ENCODE measurements around the gene UBE2E1.

UBE2E1 gene

DNA sequence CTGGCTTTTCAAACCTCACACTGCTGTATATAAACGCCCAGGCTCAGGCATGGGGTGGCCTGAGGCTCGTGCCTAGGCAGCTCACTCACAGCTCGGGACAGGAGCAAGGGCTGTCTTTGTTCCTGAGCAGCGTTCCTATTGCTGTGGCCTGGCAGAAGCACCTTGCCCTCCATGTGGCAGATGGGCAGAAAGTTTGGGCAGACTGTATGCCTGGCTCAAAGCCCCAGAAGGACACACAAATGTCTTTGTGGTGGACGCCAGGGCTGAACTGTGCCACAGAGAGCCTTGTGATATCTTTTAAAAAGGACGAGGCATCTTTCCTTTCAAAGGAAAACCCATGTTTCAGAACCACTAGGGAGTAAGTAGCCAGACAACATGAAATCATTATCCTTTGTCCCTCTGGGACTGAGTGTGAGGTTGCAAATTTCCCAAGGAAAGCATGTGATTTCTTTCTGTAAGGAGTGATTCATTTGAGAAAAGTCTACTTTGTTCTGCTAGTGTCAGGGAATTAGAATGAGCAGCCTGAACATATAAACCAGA lies 29.3 kb upstream of the UBE2E1 start:
- Mint-ChIP-seq H3K4me3 (no peak overlapping the region), H3K36me3 (ENCODE audit: insufficient read depth) (no peaks in the 10 kb centered on the region), H3K27ac (ENCODE audit: low read depth) (no peak overlapping the region), H3K9me3 (no peaks in the 10 kb centered on the region), H3K27me3 (peaks cover 18% of the 10 kb centered on the region), H3K4me1 (no peaks in the 10 kb centered on the region)
- ATAC-seq (replicated peaks; ENCODE audit: extremely low read depth, poor library complexity, severe bottlenecking), result no peak
- DNase-seq (ENCODE audit: low spot score in 2 of 2), result no peak

DNA sequence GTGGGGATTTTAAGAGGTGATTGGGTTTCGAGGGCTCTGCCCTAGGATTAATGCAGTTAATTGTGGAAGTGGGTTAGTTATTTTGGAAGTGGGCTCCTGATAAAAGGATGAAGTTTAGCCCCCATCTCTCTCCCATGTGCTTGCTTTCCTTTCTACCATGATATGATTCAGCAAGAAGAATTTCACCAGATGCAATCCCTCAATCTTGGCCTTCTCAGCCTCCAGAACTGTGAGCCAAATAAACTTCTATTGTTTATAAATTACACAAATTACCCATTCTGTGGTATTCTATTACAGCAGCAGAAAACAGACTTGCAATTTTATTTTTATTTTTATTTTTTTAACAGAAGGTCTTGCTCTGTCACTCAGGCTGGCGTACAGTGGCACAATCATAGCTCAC lies 27.3 kb upstream of the UBE2E1 start:
- no peaks in the 10 kb centered on the region for H3K4me1 Mint-ChIP-seq
- H3K9me3 Mint-ChIP-seq, result no peaks in the 10 kb centered on the region
- DNase-seq (ENCODE audit: low spot score in 2 of 2) (no peak), ATAC-seq (replicated peaks; ENCODE audit: extremely low read depth, poor library complexity, severe bottlenecking) (no peak)
- H3K36me3 Mint-ChIP-seq (ENCODE audit: insufficient read depth), result no peaks in the 10 kb centered on the region
- H3K27ac Mint-ChIP-seq (ENCODE audit: low read depth), result no peak overlapping the region
- H3K4me3 Mint-ChIP-seq, result no peak overlapping the region
- peaks cover 38% of the 10 kb centered on the region for H3K27me3 Mint-ChIP-seq

DNA sequence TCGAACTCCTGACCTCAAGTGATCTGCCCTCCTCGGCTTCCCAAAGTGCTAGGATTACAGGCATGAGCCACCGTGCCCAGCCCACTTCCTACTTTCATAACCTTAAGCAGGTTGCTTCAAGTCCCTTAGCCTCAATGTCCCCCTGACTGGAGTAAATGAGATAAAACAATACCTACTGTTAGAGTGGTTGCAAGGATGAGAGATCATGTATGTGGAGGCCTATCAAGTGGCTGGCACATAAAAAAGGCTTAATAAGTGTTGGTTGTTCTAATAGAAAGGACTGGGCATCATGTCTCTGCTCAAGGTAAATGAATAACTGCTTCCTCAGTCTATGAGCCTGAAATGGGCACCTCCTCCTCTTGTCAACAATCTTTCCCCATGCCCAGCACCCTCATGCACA lies 25.9 kb upstream of the UBE2E1 start:
- H3K27ac Mint-ChIP-seq (ENCODE audit: low read depth), result no peak overlapping the region
- H3K4me1 Mint-ChIP-seq, result no peaks in the 10 kb centered on the region
- DNase-seq (ENCODE audit: low spot score in 2 of 2) (no peak), ATAC-seq (replicated peaks; ENCODE audit: extremely low read depth, poor library complexity, severe bottlenecking) (no peak)
- H3K36me3 Mint-ChIP-seq (ENCODE audit: insufficient read depth), result no peaks in the 10 kb centered on the region
- H3K9me3 Mint-ChIP-seq, result no peaks in the 10 kb centered on the region
- peaks cover 40% of the 10 kb centered on the region for H3K27me3 Mint-ChIP-seq
- H3K4me3 Mint-ChIP-seq, result no peak overlapping the region

DNA sequence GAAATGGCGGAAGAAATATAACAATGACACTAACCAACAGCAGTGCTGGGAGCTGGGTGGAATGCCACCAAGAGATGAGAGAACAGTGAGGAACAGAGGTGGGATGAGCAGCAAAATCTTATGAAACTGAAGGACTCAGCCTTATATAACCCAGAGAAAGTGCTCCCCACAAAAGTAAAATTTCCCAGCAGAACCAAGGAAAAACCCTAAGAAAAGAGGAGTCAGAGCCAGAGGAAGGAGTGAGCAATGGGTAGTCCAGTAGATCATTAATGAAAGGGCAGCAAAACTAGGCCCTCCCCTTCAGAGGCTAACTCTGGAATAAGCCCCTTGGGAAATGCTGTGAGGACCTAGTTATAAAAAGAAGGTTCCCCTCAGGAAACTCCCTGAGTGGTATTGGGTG lies 24.7 kb upstream of the UBE2E1 start:
- no peak overlapping the region for H3K4me3 Mint-ChIP-seq
- H3K9me3 Mint-ChIP-seq, result no peaks in the 10 kb centered on the region
- no peak overlapping the region for H3K27ac Mint-ChIP-seq (ENCODE audit: low read depth)
- ATAC-seq (replicated peaks; ENCODE audit: extremely low read depth, poor library complexity, severe bottlenecking) (no peak), DNase-seq (ENCODE audit: low spot score in 2 of 2) (no peak)
- no peaks in the 10 kb centered on the region for H3K36me3 Mint-ChIP-seq (ENCODE audit: insufficient read depth)
- peaks cover 40% of the 10 kb centered on the region for H3K27me3 Mint-ChIP-seq
- no peaks in the 10 kb centered on the region for H3K4me1 Mint-ChIP-seq

- Mint-ChIP-seq H3K4me1 (no peaks in the 10 kb centered on the region), H3K27ac (ENCODE audit: low read depth) (no peak overlapping the region), H3K9me3 (no peaks in the 10 kb centered on the region), H3K36me3 (ENCODE audit: insufficient read depth) (no peaks in the 10 kb centered on the region), H3K27me3 (peaks cover 40% of the 10 kb centered on the region), H3K4me3 (no peak overlapping the region)
- ATAC-seq (replicated peaks; ENCODE audit: extremely low read depth, poor library complexity, severe bottlenecking) (no peak), DNase-seq (ENCODE audit: low spot score in 2 of 2) (no peak)
Measured at GRCh38 chr3:23781871-23782270, 23.9 kb upstream of the UBE2E1 start.

GRCh38 chr3:23785097-23785645 lies 20.6 kb upstream of the UBE2E1 start:
- H3K9me3 Mint-ChIP-seq, result no peaks in the 10 kb centered on the region
- no peaks in the 10 kb centered on the region for H3K4me1 Mint-ChIP-seq
- ATAC-seq (replicated peaks; ENCODE audit: extremely low read depth, poor library complexity, severe bottlenecking), result no peak
- no peaks in the 10 kb centered on the region for H3K36me3 Mint-ChIP-seq (ENCODE audit: insufficient read depth)
- DNase-seq (ENCODE audit: low spot score in 2 of 2), result no peak
- no peak overlapping the region for H3K27ac Mint-ChIP-seq (ENCODE audit: low read depth)
- no peak overlapping the region for H3K4me3 Mint-ChIP-seq
- H3K27me3 Mint-ChIP-seq, result peaks cover 35% of the 10 kb centered on the region

- Mint-ChIP-seq H3K4me3 (no peak overlapping the region), H3K4me1 (no peaks in the 10 kb centered on the region), H3K27ac (ENCODE audit: low read depth) (no peak overlapping the region), H3K9me3 (no peaks in the 10 kb centered on the region), H3K27me3 (peaks cover 28% of the 10 kb centered on the region), H3K36me3 (ENCODE audit: insufficient read depth) (no peaks in the 10 kb centered on the region)
- no peak for DNase-seq (ENCODE audit: low spot score in 2 of 2)
- no peak for ATAC-seq (replicated peaks; ENCODE audit: extremely low read depth, poor library complexity, severe bottlenecking)
Measured at GRCh38 chr3:23785882-23786281, 19.9 kb upstream of the UBE2E1 start.

DNA sequence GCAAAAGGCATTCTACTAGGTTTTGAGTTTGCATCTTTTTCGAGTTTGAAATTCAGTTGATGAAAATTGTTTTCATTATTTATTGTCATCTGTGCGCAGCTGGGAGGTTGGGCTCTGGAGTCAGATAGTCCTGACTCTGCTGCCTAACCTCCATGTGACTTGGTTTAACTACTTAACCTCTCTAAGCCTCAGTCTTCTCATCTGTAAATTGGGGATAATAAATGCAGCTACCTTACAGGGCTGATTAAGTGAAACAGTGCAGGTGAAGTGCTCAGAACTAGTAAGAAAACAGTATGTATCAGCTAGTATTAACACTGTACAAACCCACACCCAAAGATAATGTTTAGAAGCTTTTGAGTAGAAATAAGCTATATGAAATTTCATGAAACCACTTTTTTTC lies 14.1 kb upstream of the UBE2E1 start:
- H3K4me3 Mint-ChIP-seq, result no peak overlapping the region

DNA sequence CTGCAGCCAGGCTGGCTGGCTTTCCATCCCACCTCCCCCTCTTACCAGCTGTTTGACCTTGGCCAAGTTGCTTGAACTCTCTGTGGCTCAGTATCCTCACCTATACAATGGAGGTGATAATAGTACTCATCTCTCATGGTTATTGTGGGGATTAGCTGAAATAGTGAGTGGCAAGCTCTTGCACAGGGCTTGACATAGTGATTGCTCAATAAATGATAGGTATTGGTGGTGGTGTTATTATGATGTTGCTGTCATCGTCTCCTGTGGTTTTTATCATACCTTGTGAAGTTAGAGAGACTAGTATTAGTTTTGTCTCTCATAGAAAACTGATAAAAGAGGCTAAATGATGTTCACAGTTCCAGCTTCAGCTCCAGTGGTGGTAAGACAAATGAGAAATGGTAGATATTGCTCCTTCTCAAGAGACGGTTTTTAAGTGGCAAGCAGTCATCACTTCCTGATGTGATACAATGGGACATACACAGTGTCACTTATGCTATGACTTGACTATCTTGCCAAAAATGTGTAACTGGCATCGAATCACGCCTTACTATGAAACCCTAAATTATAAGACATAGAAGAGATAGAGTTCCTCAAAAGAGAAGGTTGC lies 12.1 kb upstream of the UBE2E1 start:
- H3K9me3 Mint-ChIP-seq, result no peaks in the 10 kb centered on the region
- H3K36me3 Mint-ChIP-seq (ENCODE audit: insufficient read depth), result no peaks in the 10 kb centered on the region
- H3K4me1 Mint-ChIP-seq, result no peaks in the 10 kb centered on the region
- no peak for DNase-seq (ENCODE audit: low spot score in 2 of 2)
- H3K27me3 Mint-ChIP-seq, result peaks cover 11% of the 10 kb centered on the region
- no peak overlapping the region for H3K4me3 Mint-ChIP-seq
- H3K27ac Mint-ChIP-seq (ENCODE audit: low read depth), result no peak overlapping the region
- no peak for ATAC-seq (replicated peaks; ENCODE audit: extremely low read depth, poor library complexity, severe bottlenecking)

More for the DNA sequence above, 14.1 kb upstream of the UBE2E1 start:
- no peaks in the 10 kb centered on the region for H3K9me3 Mint-ChIP-seq
- H3K27me3 Mint-ChIP-seq, result peaks cover 11% of the 10 kb centered on the region
- H3K4me1 Mint-ChIP-seq, result no peaks in the 10 kb centered on the region
- ATAC-seq (replicated peaks; ENCODE audit: extremely low read depth, poor library complexity, severe bottlenecking) (no peak), DNase-seq (ENCODE audit: low spot score in 2 of 2) (no peak)
- H3K27ac Mint-ChIP-seq (ENCODE audit: low read depth), result no peak overlapping the region
- H3K36me3 Mint-ChIP-seq (ENCODE audit: insufficient read depth), result no peaks in the 10 kb centered on the region

- no peak overlapping the region for H3K4me3 Mint-ChIP-seq
- ATAC-seq (replicated peaks; ENCODE audit: extremely low read depth, poor library complexity, severe bottlenecking) (no peak), DNase-seq (ENCODE audit: low spot score in 2 of 2) (no peak)
- H3K27me3 Mint-ChIP-seq, result peaks cover 11% of the 10 kb centered on the region
- no peak overlapping the region for H3K27ac Mint-ChIP-seq (ENCODE audit: low read depth)
- H3K9me3 Mint-ChIP-seq, result no peaks in the 10 kb centered on the region
- H3K4me1 Mint-ChIP-seq, result no peaks in the 10 kb centered on the region
- peaks cover 2% of the 10 kb centered on the region for H3K36me3 Mint-ChIP-seq (ENCODE audit: insufficient read depth)
Measured at GRCh38 chr3:23795096-23795495, 10.7 kb upstream of the UBE2E1 start.

- Mint-ChIP-seq H3K36me3 (ENCODE audit: insufficient read depth) (peaks cover 2% of the 10 kb centered on the region), H3K4me3 (no peak overlapping the region), H3K4me1 (no peaks in the 10 kb centered on the region), H3K27me3 (peaks cover 11% of the 10 kb centered on the region), H3K9me3 (no peaks in the 10 kb centered on the region), H3K27ac (ENCODE audit: low read depth) (no peak overlapping the region)
- DNase-seq (ENCODE audit: low spot score in 2 of 2), result no peak
- ATAC-seq (replicated peaks; ENCODE audit: extremely low read depth, poor library complexity, severe bottlenecking), result no peak
Measured at GRCh38 chr3:23796518-23796917, 9.2 kb upstream of the UBE2E1 start.

DNA sequence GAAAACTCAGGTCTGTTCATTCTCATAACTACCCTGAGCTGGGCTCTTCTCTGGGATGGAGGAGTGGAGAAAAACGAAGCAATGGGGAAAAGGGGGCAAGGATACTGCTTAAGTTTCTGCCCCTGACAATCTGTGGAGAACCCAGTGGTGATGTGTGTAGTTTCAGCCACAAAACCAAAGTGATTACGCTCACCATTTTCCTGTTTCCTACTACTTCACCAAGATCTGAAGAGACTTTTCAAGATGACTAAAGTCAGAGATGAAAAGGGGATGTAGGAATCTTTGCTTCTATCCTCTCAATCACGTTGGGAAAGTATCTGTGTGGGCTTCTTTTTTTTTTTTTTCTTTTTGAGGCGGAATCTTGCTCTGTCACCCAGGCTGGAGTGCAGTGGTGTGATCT lies 8.3 kb upstream of the UBE2E1 start:
- peaks cover 2% of the 10 kb centered on the region for H3K36me3 Mint-ChIP-seq (ENCODE audit: insufficient read depth)
- ATAC-seq (replicated peaks; ENCODE audit: extremely low read depth, poor library complexity, severe bottlenecking) (no peak), DNase-seq (ENCODE audit: low spot score in 2 of 2) (no peak)
- H3K4me3 Mint-ChIP-seq, result no peak overlapping the region
- no peaks in the 10 kb centered on the region for H3K9me3 Mint-ChIP-seq
- no peaks in the 10 kb centered on the region for H3K4me1 Mint-ChIP-seq
- H3K27ac Mint-ChIP-seq (ENCODE audit: low read depth), result no peak overlapping the region
- H3K27me3 Mint-ChIP-seq, result peaks cover 11% of the 10 kb centered on the region

DNA sequence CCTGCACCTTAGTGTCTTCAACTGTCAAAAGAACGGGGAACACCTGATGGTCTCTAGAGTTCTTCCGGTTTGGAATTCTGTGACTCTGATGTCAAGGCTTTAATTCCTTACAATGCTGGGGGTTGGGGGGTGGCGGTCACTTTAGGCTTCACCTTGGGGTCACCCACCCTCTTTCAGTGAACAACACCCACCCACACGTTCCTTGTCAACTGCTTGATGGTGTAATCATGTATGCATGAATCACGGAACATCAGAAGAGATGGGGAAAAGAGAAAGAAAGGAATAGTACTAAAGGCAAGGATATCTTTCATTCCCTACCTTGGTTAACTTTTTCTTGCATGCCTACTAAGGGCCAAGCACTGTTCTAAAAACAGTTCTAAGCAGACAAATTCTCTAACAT lies 7.3 kb upstream of the UBE2E1 start:
- Mint-ChIP-seq H3K36me3 (ENCODE audit: insufficient read depth) (peaks cover 2% of the 10 kb centered on the region), H3K27ac (ENCODE audit: low read depth) (no peak overlapping the region), H3K4me1 (no peaks in the 10 kb centered on the region), H3K27me3 (peaks cover 7% of the 10 kb centered on the region), H3K4me3 (no peak overlapping the region), H3K9me3 (no peaks in the 10 kb centered on the region)
- DNase-seq (ENCODE audit: low spot score in 2 of 2) (no peak), ATAC-seq (replicated peaks; ENCODE audit: extremely low read depth, poor library complexity, severe bottlenecking) (no peak)
